ENCODE results near the gene SEPTIN1.

Gene SEPTIN1

DNA sequence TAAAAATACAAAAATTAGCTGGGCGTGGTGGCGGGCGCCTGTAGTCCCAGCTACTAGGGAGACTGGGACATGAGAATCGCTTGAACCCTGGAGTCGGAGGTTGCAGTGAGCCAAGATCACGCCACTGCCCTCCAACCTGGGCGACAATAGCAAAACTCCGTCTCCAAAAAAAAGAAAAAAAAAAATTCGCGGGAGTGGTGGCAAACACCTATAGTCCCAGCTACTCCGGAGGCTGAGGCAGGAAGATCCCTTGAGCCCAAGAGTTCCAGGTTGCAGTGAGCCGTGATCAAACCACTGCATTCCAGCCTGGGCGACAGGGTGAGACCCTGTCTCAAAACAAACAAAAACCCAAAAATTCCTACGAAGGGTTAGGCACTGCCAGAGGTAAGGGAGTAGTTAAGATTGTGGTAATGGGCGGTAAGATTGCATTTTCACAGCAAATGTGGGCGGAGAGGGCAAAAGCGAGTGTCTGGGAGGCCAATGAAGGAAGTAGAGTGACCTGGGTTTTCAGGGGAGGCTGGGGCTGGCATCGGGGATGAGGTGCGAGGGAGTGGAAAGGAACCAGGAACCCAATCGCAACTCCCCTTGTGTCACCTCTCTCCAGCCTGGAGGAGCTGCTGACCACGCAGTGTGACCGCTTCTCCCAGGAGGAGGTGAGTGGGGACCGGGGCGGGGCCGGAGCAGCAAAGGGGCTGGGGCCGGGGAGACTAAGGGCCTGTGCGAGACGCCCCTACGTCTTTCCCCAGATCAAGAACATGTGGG lies 5.1 kb downstream of the SEPTIN1 start:
- DNase-seq (ENCODE audit: low spot score) = no peak

DNA sequence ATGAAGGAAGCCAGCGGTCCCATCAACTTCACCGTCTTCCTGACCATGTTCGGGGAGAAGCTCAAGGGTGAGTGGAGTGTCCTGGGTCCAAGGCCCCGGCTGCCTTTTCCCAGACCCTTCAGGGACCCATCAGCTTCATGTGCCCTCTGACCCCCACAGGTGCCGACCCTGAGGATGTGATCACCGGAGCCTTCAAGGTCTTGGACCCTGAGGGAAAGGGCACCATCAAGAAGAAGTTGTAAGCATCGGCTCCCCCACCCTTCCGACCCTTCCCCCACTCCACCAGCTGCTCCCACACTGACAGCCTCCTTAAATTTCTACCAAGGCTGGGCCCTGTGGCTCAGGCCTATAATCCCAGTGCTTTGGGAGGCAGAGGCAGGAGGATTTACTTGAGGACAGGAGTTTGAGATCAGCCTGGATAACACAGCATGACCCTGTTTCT lies 5.9 kb downstream of the SEPTIN1 start:
- DNase-seq (ENCODE audit: low spot score) = no peak

DNA sequence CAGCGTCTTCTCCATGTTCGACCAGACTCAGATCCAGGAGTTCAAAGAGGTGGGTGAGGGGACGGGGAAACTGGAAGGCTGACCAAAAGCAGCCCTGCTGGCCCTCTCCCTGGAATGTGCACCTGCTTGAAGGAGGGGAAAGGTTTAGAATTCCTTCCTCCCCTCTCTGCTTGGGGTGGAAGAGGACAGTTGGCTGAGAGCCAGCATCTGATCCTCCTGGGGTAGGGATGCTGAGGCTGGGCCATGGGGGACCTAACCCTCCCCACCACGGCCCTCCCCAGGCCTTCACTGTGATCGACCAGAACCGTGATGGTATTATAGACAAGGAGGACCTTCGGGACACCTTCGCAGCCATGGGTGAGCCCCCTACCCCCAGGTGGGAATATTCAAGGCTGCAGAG lies 6.5 kb downstream of the SEPTIN1 start:
- DNase-seq (ENCODE audit: low spot score) = no peak

GRCh38 chr16:30374538-30374937 lies 7.8 kb downstream of the SEPTIN1 start, which contains the start of gene MYL11:
Gene MYL11, plus strand, starts transcription at chr16:30374802. Its CDS starts 56 bp downstream, at chr16:30374858.
- no peak for DNase-seq (ENCODE audit: low spot score)

GRCh38 chr16:30372725-30373124 lies 9.6 kb downstream of the SEPTIN1 start:
- no peak for DNase-seq (ENCODE audit: low spot score)

- no peak for DNase-seq (ENCODE audit: low spot score)
Observed at GRCh38 chr16:30372038-30372712, 10.2 kb downstream of the SEPTIN1 start.

GRCh38 chr16:30371248-30371816 lies 11.0 kb downstream of the SEPTIN1 start:
- DNase-seq (ENCODE audit: low spot score) = no peak

DNA sequence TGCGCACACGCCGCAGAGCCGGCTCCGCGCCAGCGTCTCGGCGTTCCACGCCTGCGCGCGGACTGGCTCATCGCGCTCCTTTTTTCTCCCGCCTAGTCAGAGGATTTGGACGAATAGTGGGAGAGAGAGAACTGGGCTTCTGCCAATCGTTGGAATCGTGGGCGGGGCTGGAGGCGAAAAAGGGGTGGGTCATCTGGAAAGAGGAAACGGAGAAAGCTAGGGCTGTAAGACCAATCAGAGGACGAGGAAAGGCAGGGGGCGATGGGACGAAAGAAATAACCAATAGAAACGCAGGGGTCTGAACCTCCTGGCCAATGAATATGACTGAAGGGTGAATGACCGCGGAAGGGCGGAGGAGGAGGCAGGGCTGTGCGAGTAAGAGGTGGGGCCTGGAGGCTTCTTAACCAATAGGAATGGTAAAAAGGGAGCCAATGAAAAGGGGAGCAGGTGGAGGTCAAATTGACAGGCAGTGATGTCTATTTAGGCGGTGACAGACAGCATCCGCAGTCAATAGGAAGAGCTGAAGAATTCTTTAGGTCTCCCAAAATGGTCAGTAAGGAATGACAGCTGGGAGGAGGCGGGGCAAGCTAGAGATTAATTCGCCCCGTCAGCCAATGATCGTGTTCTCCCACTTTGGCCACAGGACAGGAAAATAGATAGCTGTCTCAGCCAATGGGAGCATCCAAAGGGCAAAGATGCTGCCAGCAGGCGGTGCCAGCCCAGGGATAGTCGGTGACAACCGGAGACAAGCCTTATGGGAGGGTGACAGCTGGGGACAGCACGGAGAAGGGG lies 11.7 kb downstream of the SEPTIN1 start, which contains the start of gene TBC1D10B:
Gene TBC1D10B (minus strand): TSS at position 39 of the 792 bp plus-strand sequence. CDS start 311 bp downstream, outside the sequence.
- peak; percentile 100 for DNase-seq (ENCODE audit: low spot score)

- DNase-seq (ENCODE audit: low spot score) = no peak
Observed at GRCh38 chr16:30369938-30370455, 12.4 kb downstream of the SEPTIN1 start.

DNA sequence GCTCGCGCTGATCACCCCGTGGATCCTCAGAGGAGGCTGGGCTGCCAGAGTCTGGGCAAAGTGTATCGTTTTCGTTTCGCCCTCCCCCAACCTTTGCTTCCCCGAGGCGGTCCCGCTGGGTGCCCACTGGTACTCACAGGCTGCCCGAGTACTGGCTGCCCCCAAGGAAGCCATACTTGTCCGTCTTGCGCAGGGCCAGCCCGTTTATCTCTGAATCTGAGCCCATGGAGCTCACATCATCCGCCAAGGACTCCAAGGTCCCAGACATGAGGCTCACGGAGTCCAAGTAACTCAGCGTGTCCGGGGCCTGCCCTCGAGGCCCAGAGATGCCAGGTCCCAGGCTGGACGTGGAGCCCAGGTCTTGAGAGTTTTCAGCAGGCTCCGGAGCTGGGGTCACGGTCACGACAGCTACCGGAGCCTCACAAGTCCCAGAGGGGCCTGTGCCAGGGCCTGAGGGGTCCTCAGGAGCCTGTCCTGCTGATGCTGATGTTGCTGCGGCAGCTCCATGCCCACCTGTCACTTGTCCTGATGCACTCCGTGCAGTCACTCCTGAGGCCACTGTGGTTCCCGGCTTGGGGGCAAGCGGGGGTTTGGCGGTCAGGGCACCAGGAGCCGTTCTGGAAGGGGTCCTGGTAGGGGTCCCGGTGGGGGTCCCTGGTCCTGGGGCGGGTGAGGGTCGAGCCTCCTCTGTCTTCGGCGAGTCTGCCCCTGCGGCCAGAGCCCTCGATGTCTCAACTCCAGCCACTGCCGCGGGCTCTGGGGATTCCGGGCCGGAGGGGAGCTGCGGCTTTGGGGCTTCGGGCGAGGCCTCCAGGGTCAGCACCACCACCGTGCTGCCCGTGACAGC lies 13.0 kb downstream of the SEPTIN1 start:
- no peak for DNase-seq (ENCODE audit: low spot score)

- DNase-seq (ENCODE audit: low spot score) = no peak
Observed at GRCh38 chr16:30368792-30369090, 13.6 kb downstream of the SEPTIN1 start.

GRCh38 chr16:30368122-30368791 lies 14.1 kb downstream of the SEPTIN1 start:
- DNase-seq (ENCODE audit: low spot score) = no peak

- DNase-seq (ENCODE audit: low spot score) = no peak
Observed at GRCh38 chr16:30367349-30368009, 14.9 kb downstream of the SEPTIN1 start.

GRCh38 chr16:30366511-30366910 lies 15.8 kb downstream of the SEPTIN1 start:
- no peak for DNase-seq (ENCODE audit: low spot score)

DNA sequence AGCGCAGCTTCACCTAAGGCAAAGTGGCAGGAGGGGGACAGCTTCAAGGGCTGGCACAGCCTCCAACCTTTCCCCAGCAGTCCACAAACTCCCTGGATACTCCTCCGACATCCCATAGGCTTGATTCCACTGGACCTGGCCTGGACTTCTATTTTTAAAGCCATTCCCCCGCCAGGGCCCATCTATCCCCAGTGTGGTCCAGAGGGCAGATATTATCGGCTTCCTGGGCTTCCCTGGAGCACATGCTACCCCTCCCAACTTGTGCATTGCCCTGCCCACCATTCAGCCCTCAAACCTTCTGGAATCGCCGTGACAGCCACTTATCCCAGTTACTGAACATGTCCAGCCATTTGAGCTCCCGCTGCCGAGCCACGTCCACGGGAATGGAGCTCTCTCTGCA lies 17.2 kb downstream of the SEPTIN1 start:
- DNase-seq (ENCODE audit: low spot score) = no peak

GRCh38 chr16:30361180-30361579 lies 21.2 kb downstream of the SEPTIN1 start:
- no peak for DNase-seq (ENCODE audit: low spot score)

- DNase-seq (ENCODE audit: low spot score) = no peak
Observed at GRCh38 chr16:30359871-30360170, 22.5 kb downstream of the SEPTIN1 start.

DNA sequence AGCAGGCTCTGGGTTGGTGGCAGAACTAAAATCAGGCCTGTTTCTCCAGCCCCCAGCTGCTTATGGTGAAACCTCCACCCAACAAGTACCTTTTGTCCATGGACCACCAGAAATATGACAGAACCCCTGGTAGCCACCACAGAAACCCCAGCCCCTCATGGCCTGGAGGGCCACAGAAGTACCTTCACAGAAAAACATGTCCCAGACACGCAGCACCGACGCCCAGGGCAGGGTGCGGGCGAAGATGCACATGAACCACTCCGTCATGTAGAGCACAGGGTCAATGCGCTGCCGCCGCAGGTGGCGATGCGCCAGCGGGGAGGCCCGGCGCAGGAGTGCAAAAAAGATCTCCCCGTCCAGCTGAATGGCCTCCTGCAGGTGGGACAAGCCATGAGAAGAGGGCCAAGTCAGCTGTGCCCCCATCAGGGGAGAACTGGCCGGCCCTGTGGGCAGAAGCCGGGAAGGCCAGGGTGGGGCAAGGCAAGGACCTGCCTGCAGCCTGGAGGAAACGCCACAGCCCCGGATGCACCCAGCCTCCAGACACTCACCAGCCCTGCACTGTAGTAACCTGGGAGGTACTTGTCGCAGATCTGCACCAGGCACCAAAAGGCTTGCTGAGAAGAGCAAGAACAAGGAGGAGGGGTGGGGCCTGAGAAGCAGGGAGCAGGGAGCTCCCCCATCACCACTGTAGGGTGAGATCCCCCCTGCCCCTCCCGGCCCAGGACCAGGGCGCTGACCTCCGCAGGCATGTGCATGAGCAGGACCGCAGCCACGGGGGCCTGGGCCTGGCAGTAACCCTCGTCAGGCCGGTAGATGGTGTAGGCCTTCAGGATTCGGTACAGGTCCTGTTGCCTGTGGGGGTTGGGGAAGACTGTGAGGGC lies 23.1 kb downstream of the SEPTIN1 start:
- no peak for DNase-seq (ENCODE audit: low spot score)

DNA sequence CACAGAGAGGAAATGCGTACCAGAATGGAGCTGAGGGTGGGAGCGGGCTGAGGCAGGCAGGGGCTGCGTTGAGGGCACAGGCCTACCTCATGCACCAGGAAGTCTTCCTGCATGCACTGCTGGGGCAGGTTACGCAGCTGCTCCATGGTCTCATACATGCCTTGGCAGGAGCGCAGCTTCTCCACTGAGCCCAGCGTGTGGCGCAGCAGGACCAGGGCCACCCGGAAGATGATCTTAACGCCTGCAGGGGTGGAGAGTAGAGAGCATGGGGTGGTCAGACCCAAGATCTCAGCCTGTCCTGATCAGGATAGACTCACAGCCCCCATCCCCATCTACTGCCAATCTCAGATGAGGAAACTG lies 23.8 kb downstream of the SEPTIN1 start:
- DNase-seq (ENCODE audit: low spot score) = no peak
